HCT116 (cell line): ENCODE data around the gene SEMA4A. TPM values are rescaled to one million over a fixed set of nuclear protein-coding genes. Genes with fewer than 3 reads are reported as not detected.
"Not testable (repeated sequence)": the region's sequence is repeated elsewhere in the genome, so short reads cannot be mapped to it uniquely, and the experiment has no call there.

Source experiments
- ATAC-seq: fragments of 200-7000 bp; cut with Tn5 transposase; 2 replicates; pipeline ENCODE4 v1.9.1; 2020; ENCODE audit warnings: mild to moderate bottlenecking, moderate library complexity
- BruUV-seq: library from RNA; stranded (reverse); fragments of 400-500 nt; replicated peaks from 2 replicates; lab custom pipeline; 2021; lab: Mats Ljungman, UMichigan
- CTCF ChIA-PET: fragments of 300-600 bp; sonication (Branson Sonifier 250); formaldehyde crosslinking; loops from one replicate; lab custom pipeline; 2021; ENCODE audit warnings: antibody characterized with exemption; lab: Charles Lee
- POLR2A ChIA-PET: fragments of 300-600, 350-600 bp; sonication (Branson Sonifier 250); formaldehyde crosslinking; loops from one replicate; lab custom pipeline; 2021; ENCODE audit warnings: antibody characterized with exemption; lab: Charles Lee
- RAD21 ChIA-PET, 2 experiments: fragments of 300-600 bp; sonication (Branson Sonifier 250); formaldehyde crosslinking; loops; one replicate each; lab custom pipeline; 2023; ENCODE audit warnings: low total read pairs in 2 of 2; ENCODE audit not compliant: uncharacterized antibody in 2 of 2, unreplicated experiment in 2 of 2, low non-redundant PET in 1 of 2; lab: Charles Lee
- DNase-seq: peaks from one replicate; pipeline ENCODE4 v3.0.0-alpha.2; 2010; ENCODE audit warnings: low read depth, low spot score
- H2AFZ ChIP-seq: fragments of 200-600 bp; shearing (Covaris generic), sonication (generic); 2 replicates; pipeline ENCODE4 v1.6.1; 2017; ENCODE audit warnings: low read depth, mixed run types, mixed read lengths, antibody characterized with exemption, low read length; ENCODE audit not compliant: poor library complexity, severe bottlenecking
- H3K27ac ChIP-seq: 2 replicates; pipeline ENCODE4 v1.5.1; 2012; ENCODE audit warnings: low read depth, low read length
- H3K27me3 ChIP-seq: fragments of 200-600 bp; sonication (generic); 2 replicates; pipeline ENCODE4 v1.6.1; 2016; ENCODE audit warnings: mixed run types, low read length, mixed read lengths; ENCODE audit not compliant: insufficient read depth
- H3K36me3 ChIP-seq, 2 experiments: fragments of 200-500 bp in 1 of 2; fragments of 200-600 bp in 1 of 2; sonication (Bioruptor generic) in 1 of 2; sonication (generic) in 1 of 2; 2 replicates each; pipeline versions ENCODE4 v1.5.1 to v1.6.1; 2014 to 2016; ENCODE audit warnings: low read length in 2 of 2, inconsistent platforms in 1 of 2, mixed read lengths in 1 of 2, mixed run types in 1 of 2; ENCODE audit not compliant: insufficient read depth in 2 of 2, control insufficient read depth in 1 of 2
- H3K4me1 ChIP-seq, 2 experiments: fragments of 200-600 bp in 1 of 2; sonication (generic) in 1 of 2; 2 replicates each; pipeline versions ENCODE4 v1.5.1 to v1.6.1; 2012 to 2017; ENCODE audit warnings: low read length in 2 of 2, inconsistent platforms in 1 of 2, mild to moderate bottlenecking in 1 of 2, mixed read lengths in 1 of 2, mixed run types in 1 of 2, moderate library complexity in 1 of 2; ENCODE audit not compliant: insufficient read depth in 2 of 2, control insufficient read depth in 1 of 2
- H3K4me2 ChIP-seq: fragments of 200-600 bp; sonication (generic); 2 replicates; pipeline ENCODE4 v1.6.1; 2017; ENCODE audit warnings: mixed run types, low read length, mixed read lengths
- H3K4me3 ChIP-seq, 2 experiments: fragments of 200-600 bp in 1 of 2; sonication (generic) in 1 of 2; replicated peaks in 1 of 2; 2 replicates each; pipeline ENCODE4 v1.5.1; 2011 to 2016; ENCODE audit warnings: low read length in 2 of 2, control low read depth in 1 of 2, low read depth in 1 of 2, mild to moderate bottlenecking in 1 of 2, mixed read lengths in 1 of 2, mixed run types in 1 of 2
- H3K79me2 ChIP-seq: fragments of 200-600 bp; sonication (generic); 2 replicates; pipeline ENCODE4 v1.6.1; 2017; ENCODE audit warnings: mild to moderate bottlenecking, mixed run types, low read length, moderate library complexity, mixed read lengths; ENCODE audit not compliant: insufficient read depth
- H3K9ac ChIP-seq: fragments of 200-600 bp; sonication (generic); 2 replicates; pipeline ENCODE4 v1.6.1; 2016; ENCODE audit warnings: low read length, mixed read lengths
- H3K9me2 ChIP-seq: fragments of 200-600 bp; sonication (generic), shearing (Covaris generic); 2 replicates; pipeline ENCODE4 v1.6.1; 2017; ENCODE audit warnings: mixed run types, mild to moderate bottlenecking, moderate library complexity; ENCODE audit not compliant: insufficient read depth
- H3K9me3 ChIP-seq, 2 experiments: fragments of 200-500 bp in 1 of 2; fragments of 200-600 bp in 1 of 2; sonication (Bioruptor generic) in 1 of 2; sonication (generic) in 1 of 2; 2 replicates each; pipeline ENCODE4 v1.6.1; 2014 to 2017; ENCODE audit warnings: low read length in 2 of 2, mixed read lengths in 2 of 2, inconsistent platforms in 1 of 2, low read depth in 1 of 2, mild to moderate bottlenecking in 1 of 2, mixed run types in 1 of 2, moderate library complexity in 1 of 2; ENCODE audit not compliant: control insufficient read depth in 1 of 2, insufficient read depth in 1 of 2
- H4K20me1 ChIP-seq: fragments of 200-600 bp; sonication (generic), shearing (Covaris generic); 2 replicates; pipeline ENCODE4 v1.6.1; 2017; ENCODE audit warnings: mixed run types, mild to moderate bottlenecking, moderate library complexity; ENCODE audit not compliant: insufficient read depth
- CBX3 ChIP-seq: IDR thresholded peaks from 2 replicates; pipeline ENCODE4 v1.6.1; 2012; ENCODE audit warnings: low read depth
- EZH2 ChIP-seq: fragments of 200-600 bp; sonication (generic); IDR thresholded peaks from 2 replicates; pipeline ENCODE4 v1.6.1; 2017; ENCODE audit warnings: antibody characterized with exemption, mixed run types
- FOSL1 ChIP-seq: IDR thresholded peaks from 2 replicates; pipeline ENCODE4 v1.6.1; 2012; ENCODE audit warnings: low read depth
- JUND ChIP-seq: IDR thresholded peaks from 2 replicates; pipeline ENCODE4 v1.6.1; 2012
- MAX ChIP-seq: IDR thresholded peaks from 2 replicates; pipeline ENCODE4 v1.6.1; 2012
- SIN3A ChIP-seq: IDR thresholded peaks from 2 replicates; pipeline ENCODE4 v1.6.1; 2012; ENCODE audit warnings: low read depth
- SP1 ChIP-seq: IDR thresholded peaks from 2 replicates; pipeline ENCODE4 v1.6.1; 2012; ENCODE audit warnings: low read depth
- intact Hi-C: fragments of 100-400 bp; cut with micrococcal nuclease; formaldehyde crosslinking; loops from 2 replicates; pipeline ENCODE4 v1.10.0; 2022
- total RNA-seq: library from RNA; stranded (reverse); gene quantifications from one replicate; pipeline ENCODE4 v1.2.1, GENCODE V29; 2021; ENCODE audit not compliant: unreplicated experiment

Gene SEMA4A
- total RNA-seq, 1 experiment from 2014 or later = 0.39 TPM

DNA sequence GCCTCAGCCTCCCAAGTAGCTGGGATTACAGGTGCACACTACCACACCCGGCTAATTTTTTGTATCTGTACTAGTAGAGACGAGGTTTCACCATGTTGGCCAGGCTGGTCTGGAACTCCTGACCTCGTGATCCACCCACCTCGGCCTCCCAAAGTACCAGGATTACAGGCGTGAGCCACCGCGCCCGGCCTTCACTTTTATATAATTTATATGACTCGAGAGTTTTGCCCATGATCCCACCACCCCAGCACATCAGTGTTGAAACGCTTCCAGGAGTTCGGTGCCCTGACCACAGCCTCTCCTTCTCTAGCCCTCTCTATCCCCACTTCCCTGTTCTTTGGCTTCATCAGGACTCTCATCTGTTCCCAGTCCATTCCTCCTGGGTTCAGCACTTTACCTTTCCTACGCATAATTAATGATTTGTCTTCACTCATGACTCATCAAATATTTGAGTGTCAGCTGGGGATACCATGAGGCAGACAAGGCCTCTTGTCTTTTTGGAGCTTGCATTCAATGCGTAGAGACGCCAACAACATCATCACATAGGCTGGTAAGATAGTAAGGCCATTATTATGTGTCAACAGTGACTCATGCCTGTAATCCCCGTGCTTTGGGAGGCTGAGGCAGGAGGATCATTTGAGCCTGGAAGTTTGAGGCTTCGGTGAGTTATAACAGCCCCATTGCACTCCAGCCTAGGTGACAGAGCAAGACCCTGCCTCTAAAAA lies 60.8 kb downstream of the SEMA4A start:
- RAD21 ChIA-PET = no interaction called here
- peak overlapping the region; percentile 94 for H3K9ac ChIP-seq
- H3K4me2 ChIP-seq = peak overlapping the region; percentile 99
- TF ChIP-seq SIN3A = peak; percentile 64
- TF ChIP-seq EZH2 = no peak
- TF ChIP-seq FOSL1 = peak; percentile 61
- peak; percentile 21; the same call in 1 of the 2 replicates for TF ChIP-seq CBX3
- no peak for TF ChIP-seq SP1
- TF ChIP-seq JUND = peak; percentile 44
- peak; percentile 73; the same call in 1 of the 2 replicates for TF ChIP-seq MAX
- TF ChIP-seq, all 23 proteins: peak for 5
- H3K27me3 ChIP-seq = no peaks in the 10 kb centered on the region
- H3K79me2 ChIP-seq = peaks cover 35% of the 10 kb centered on the region
- POLR2A ChIA-PET = interaction anchor here (2.6 kb wide), 1 partner anchor 21 kb away, joined by 22 read pairs; the partner anchor contains the start of gene SLC25A44
- peak overlapping the region; percentile 85 to 96 for H3K4me3 ChIP-seq
- no peaks in the 10 kb centered on the region for H4K20me1 ChIP-seq
- intact Hi-C loops = no loop called here
- no peak overlapping the region for H2AFZ ChIP-seq
- CTCF ChIA-PET = interaction anchor here (1.8 to 3.1 kb wide), 2 partner anchors 10 to 69 kb away, joined by 8 to 45 read pairs; no protein-coding TSS in a partner anchor
- H3K4me1 ChIP-seq = peaks cover 10 to 21% of the 10 kb centered on the region in 2 experiments
- H3K9me2 ChIP-seq = no peaks in the 10 kb centered on the region
- DNase-seq (peak; percentile 74), ATAC-seq (peak; percentile 16; the same call in 1 of the 2 replicates)
- H3K9me3 ChIP-seq = no peaks in the 10 kb centered on the region
- no TSS peak for BruUV-seq
- H3K27ac ChIP-seq = peak overlapping the region; percentile 75
- peaks cover 0 to 3% of the 10 kb centered on the region in 2 experiments; a peak in 1 of 4 replicates for H3K36me3 ChIP-seq

DNA sequence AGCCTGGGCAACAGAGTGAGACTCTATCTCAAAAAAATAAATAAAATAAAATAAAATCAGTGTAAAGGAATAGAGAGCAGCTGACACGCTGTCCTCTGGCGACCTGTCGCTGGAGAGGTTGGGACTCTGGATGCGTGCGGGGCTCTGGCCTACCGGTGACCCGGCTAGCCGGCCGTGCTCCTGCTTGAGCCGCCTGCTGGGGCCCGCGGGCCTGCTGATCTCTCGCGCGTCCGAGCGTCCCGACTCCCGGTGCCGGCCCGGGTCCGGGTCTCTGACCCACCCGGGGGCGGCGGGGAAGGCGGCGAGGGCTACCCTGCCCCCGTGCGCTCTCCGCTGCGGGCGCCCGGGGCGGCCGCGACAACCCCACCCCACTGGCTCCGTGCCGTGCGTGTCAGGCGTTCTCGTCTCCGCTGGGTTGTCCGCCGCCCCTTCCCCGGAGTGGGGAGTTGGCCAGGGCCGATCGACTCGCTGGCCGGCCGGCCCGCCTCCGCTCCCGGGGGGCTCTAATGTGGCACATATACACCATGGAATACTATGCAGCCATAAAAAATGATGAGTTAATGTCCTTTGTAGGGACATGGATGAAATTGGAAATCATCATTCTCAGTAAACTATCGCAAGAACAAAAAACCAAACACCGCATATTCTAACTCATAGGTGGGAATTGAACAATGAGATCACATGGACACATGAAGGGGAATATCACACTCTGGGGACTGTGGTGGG lies 63.1 kb downstream of the SEMA4A start:
- CTCF ChIA-PET = not testable (repeated sequence)

More for the DNA sequence above, 63.1 kb downstream of the SEMA4A start:
- BruUV-seq, H2AFZ ChIP-seq, H3K27me3 ChIP-seq, H3K36me3 ChIP-seq, H3K27ac ChIP-seq, H3K4me2 ChIP-seq, H3K9me2 ChIP-seq, intact Hi-C loops, RAD21 ChIA-PET, H3K9ac ChIP-seq, ATAC-seq, H3K4me3 ChIP-seq, H4K20me1 ChIP-seq, DNase-seq, H3K9me3 ChIP-seq, POLR2A ChIA-PET: not testable (repeated sequence)
- Histone ChIP-seq H3K4me1 (peaks cover 10 to 21% of the 10 kb centered on the region in 2 experiments), H3K79me2 (peaks cover 40% of the 10 kb centered on the region)
